Umbilical cord (tissue), 2 donors: ENCODE data around the gene CCDC102B. TPM values are rescaled to one million over a fixed set of nuclear protein-coding genes. Genes with fewer than 3 reads are reported as not detected.
"Not testable (repeated sequence)": the region's sequence is repeated elsewhere in the genome, so short reads cannot be mapped to it uniquely, and the experiment has no call there.

Experiments
- DNase-seq: peaks from one replicate; pipeline ENCODE4 v3.0.0-alpha.2; 2015; ENCODE audit warnings: low spot score
- total RNA-seq: library from RNA; depleted of rRNA; stranded (reverse); fragments of >200 nt; gene quantifications from one replicate; pipeline ENCODE4 v1.2.3, GENCODE V29; 2014; ENCODE audit warnings: low replicate concordance; ENCODE audit not compliant: insufficient read depth

The CCDC102B gene
- total RNA-seq, 1 donor from 2014 or later, result 44.5 TPM

DNA sequence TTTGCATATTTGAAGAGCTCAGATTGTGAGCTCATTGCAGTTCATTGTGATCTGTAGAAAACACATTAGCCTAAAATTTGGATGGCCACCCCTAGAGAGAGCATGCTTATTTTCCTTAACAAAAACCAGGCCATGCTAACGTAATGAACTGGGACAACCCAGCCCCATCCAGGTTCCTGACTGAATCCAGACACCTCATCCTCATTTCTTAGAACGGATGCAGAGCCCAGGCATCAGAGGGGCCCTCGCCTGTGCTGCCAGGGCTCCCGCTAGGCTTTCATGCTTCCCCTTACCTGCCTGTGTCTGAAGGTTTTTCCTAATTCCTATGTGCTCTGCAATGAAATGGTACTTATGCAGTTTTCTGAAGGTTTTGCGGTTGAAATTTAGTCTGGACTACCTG, 171.1 kb downstream of the CCDC102B start:
- DNase-seq, result no peak

GRCh38 chr18:68972176-68972575, 174.3 kb downstream of the CCDC102B start:
- no peak for DNase-seq

DNA sequence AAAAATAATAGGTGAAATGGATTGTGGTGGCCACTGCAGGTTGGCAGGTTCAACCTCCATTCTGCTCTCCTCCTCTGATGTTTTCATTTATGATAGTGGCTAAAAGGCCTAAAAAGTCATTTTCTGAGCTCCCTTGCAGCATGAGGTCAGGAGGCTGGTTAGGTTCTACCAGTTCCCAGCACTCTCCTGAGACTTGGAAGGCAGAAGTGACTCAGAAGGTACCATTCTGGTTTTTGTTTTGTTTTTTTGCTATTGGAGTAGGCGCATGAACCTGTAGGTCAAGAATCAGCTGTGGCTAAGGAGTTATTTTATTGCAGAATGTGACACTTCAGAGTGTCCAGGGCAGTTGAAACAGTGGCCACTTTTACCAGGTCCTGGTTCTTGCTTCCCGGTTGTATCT, 181.9 kb downstream of the CCDC102B start:
- DNase-seq, result no peak

DNA sequence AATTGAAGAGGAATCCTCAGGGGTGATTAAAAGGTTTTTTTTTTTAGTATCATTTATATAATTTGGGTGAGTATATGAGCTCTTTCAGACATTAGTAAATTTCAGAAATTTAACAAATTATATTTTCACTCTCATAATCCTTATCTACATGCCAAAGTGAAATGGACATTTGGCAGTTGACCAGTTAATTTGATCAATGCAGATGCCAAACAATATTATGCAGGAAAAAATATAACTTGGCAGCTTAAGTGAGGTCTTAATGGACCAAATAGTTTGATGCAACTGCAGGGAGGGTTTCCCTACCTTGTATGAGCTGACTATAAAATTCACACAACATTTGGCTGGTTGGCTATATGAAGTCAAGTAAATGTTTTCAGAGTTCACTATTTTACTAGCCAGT, 185.2 kb downstream of the CCDC102B start:
- DNase-seq, result no peak

DNA sequence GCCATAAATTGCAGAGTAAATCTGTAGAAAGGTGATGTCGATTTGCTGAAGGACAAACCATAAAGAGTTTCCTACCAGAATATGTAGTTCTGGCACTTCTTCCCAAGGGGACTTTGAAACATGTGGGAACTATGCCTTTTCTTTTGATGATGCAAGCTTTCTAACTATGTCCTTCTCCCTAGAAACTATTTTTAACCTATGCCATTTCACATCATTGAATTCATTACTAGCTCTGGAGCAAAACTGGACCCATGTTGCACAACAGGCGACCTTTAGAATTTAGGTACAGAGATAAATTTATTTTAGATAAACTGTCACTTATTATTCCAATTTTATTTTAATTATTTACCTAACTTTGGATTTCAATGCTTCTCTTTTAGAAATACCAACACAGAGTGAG, 186.5 kb downstream of the CCDC102B start:
- no peak for DNase-seq

GRCh38 chr18:68985172-68985820, 187.4 kb downstream of the CCDC102B start:
- no peak for DNase-seq

GRCh38 chr18:68991286-68991685, 193.4 kb downstream of the CCDC102B start:
- no peak for DNase-seq

GRCh38 chr18:68992719-68993482, 195.0 kb downstream of the CCDC102B start:
- DNase-seq, result no peak

DNA sequence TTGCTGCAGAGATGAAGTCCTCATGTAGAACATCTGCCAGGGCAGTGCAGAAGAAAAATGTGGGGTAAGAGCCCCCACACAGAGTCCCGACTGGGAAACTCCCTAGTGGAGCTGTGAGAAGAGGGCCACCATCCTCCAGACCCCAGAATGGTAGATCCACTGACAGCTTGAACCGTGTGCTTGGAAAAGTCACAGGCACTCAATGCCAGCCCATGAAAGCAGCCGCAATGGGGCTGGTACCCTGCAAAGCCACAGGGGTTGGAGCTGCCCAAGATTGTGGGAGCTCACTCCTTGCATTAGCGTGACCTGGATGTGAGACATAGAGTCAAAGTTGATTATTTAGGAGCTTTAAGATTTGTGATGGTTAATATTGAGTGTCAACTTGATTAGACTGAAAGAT, 197.8 kb downstream of the CCDC102B start:
- DNase-seq, result no peak

GRCh38 chr18:68997845-68998244, 200.0 kb downstream of the CCDC102B start:
- no peak for DNase-seq

- peak; percentile 2 for DNase-seq
Observed at GRCh38 chr18:69000366-69000765, 202.5 kb downstream of the CCDC102B start.

DNA sequence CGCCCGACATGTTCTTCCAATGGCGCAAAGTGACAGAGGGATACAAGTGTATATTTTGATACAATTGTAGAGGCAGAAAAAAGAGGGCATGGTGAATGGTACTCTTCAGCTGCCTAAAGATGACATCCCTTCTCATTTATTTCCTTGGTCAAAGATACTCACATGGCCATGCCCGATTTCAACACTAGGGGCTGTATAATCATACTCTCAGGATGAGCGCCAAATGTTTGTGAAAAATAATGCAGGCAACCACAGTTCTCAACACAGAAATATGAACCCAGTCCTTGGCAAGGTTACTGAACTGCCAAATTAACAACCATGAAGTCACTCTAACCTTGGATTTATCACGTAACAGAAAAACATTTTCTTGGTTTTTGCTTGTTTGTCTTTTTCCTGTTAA, 204.4 kb downstream of the CCDC102B start:
- no peak for DNase-seq

DNA sequence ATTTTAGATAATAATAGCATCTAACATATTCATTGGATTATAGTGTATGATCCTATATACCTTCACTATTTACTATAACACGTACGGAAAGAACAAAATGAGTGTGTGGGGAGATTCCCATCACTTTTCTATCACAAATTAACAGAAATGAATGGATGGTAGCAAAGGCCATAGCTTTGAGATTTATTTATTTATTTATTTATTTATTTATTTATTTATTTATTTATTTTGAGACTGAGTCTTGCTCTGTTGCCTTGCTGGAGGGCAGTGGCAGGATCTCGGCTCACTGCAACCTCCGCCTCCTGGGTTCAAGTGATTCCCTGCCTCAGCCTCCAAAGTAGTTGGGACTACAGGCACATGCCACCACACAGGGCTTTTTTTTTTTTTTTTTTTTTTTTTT, 208.3 kb downstream of the CCDC102B start:
- DNase-seq, result not testable (repeated sequence)

DNA sequence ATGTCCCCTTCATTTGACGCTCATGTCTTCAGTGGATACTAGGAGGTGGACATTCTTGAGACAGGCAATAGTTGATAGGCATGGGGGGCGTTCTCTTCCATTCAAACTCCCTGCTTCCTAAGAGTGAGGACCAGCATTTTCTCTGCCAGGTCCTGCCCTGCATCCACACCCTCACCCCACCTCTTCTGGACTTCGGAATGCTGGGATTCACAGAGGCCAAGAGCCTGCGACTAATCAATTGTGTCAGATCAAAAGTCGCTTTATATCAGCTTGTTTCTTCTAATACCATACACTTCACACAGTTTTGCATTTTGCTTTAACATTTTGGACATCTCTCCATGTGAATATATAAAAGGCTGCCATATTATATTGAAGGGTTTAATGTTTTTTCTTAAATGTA, 210.7 kb downstream of the CCDC102B start:
- no peak for DNase-seq

DNA sequence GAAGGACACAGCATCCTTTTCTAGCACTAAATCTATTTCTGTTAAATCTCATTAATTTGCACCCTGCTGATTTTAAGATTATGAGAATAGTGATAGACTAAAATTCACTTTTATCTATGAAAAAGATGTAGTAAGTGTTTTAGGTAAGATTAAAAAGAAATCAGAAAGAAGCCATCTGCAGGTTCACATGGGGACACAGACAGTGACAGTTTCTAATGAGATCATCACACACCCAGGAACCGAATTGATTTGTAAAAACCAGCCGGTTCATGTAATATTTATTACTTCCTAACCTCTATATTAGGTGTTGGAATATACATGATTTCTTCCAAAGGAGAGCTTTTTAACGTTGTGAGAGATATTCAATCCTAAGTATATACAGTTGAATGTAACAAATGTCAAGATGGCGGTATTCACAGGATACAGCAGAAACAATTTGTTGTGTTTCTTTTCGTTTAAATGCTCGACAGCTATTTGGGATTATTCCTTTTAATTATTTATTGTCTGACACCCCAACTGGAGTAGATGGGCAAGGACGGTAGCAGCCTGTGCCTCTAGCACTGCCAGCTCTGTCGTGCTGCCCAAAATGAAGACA, 223.4 kb downstream of the CCDC102B start:
- no peak for DNase-seq

DNA sequence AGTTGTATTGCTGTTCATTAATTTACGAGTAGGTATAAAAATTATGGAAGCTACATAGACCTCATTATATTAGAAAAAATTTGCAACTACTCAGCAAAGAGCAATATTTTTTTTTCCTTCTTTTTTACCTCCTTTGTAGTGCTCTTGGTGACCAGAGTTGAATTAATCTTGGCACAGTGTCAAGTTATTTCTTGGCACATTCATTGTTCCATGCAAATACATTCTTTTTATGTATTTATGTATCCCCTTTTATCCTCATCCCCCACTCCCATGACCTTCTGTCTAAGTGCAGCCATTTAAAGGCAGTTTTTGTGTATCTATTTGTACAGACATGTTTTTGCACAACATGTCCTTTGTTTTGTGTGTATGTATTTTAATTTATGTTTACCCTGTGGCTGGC, 224.5 kb downstream of the CCDC102B start:
- DNase-seq, result no peak

DNA sequence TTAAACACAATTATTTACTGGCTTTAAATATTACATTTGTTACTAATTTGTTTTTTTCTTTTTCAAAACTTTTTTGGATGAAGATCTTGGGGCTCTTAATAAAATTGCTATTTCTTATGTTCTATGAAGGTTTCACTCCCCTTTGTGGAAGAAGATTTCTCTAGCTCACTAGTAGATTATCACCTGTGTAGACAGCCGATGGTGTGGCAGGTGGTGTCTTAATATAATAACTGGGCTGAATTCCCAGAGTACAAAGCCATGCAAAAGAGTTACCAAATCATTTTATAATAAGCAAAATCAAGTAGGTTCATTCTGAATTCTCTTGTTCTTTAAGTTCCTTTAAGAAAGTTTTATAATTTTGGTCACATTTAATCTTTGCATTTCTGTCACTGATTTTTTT, 233.7 kb downstream of the CCDC102B start:
- DNase-seq, result no peak

DNA sequence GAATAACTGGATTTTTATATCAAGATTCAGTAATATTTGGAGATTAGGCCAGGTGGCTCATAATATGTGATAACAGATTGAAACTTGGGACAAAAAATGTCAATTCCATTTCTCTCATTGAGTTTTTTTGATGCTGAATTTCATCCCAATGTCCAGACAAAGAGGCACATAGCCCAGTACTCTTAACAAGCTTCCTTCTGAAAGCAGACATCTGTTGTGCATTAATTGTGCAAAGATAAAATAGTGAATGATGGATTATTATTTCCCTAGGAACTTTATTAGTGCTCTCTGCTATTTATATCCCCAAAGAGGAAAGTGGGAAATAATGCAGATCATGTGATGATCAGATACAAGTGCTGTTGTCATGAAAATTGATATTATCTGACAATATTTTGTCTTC, 234.1 kb downstream of the CCDC102B start:
- DNase-seq, result no peak

- no peak for DNase-seq
Observed at GRCh38 chr18:69035756-69036155, 237.9 kb downstream of the CCDC102B start.

- DNase-seq, result no peak
Observed at GRCh38 chr18:69044215-69044614, 246.3 kb downstream of the CCDC102B start.

DNA sequence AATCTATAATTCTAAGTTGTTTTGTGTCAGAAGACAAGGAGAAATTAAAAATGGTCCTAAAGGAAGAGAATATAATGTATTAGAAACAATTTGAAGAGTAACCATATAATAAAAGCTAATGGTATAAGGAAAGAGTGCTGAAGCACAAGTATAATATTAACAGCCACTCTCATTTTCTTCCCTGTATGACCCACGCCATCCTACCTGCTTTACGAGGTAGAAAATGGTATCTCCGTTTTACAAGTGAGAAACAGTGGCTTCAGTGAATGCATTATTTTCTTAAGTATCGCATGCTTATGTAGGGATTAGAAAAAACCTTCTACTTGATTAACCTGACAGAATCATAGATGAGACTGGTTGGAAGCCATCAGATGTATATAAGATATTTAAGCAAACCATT, 266.2 kb downstream of the CCDC102B start:
- no peak for DNase-seq

DNA sequence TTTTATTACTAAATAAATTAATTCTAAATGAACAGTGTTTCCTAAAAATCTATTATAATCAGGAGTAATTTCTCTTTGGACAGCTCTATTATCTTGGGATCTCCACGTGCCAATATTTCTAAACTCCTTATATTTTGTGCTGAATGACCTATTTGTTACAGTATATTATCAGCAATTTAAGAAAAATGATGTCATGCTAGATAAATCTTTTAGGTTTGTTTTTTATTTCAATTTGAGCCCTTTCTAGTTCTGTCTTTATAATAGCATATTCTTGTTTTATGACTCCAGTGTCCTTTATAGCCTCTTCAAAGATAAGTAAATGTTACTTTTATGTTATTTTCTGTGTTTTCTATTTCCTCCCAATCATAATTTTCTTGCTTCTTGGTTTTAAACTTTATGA, 269.2 kb downstream of the CCDC102B start:
- no peak for DNase-seq

DNA sequence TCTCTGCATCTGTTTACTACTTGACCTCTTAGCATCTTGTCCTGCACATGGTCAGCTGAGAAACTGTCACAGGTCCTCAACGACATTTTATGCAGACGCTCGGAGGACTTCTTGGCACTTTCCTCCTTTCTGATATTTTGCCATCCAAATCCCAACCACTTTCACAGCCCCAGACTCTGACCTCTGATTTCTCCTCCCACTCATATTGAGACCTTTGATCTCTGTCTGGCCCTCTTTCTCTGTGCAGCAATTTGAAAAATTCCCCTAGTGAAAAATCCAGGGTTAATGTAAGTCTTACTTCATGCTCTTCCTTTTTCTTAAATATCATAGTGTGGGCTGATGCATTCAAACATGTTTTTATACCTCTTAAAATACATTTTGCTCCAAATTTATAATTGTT, 273.8 kb downstream of the CCDC102B start:
- DNase-seq, result no peak
